Measurements from ENCODE around the gene IPO11. TPM values are rescaled to one million over a fixed set of nuclear protein-coding genes. Genes with fewer than 3 reads are reported as not detected.
A peak's percentile ranks its signal among the peaks of the same experiment; 100 is the strongest.

IPO11 gene
- total and polyA plus RNA-seq, 2 of the 4 experiments (the other 2 are of a cell fraction), result 12.6 to 40.0 TPM

DNA sequence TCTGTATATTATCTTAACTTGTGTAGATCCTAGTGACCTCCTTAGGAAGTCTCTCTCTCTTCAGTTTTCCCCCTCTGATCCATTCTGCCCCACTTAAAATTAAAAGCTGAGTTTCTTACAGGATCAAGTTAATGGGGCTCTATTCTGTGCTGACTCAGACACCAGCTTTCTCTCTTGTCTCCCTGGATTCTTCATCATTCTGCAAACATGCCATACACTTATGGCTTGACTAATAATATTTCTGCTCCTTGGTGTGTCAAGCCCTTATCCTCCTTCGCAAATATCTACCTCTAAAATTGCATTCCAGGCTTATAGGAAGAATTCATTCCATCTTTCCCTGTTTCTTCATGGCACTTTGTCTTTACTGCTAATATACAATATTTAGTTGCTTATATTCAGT lies 184.1 kb downstream of the IPO11 start:
- H3K4me2 ChIP-seq (ENCODE audit: low read depth, low read length), result no peak overlapping the region
- no peak overlapping the region for H3K56ac ChIP-seq (ENCODE audit: extremely low read depth, insufficient read depth, low read length)
- H3K9me1 ChIP-seq (ENCODE audit: insufficient read depth, low read length), result no peaks in the 10 kb centered on the region; the same call in 1 of the 2 replicates
- dilution Hi-C loops (cut with HindIII; ENCODE audit: low sequenced_read_pairs, unreplicated experiment) (no loop called here), in situ Hi-C loops (cut with MboI; ENCODE audit: low sequenced_read_pairs) (no loop called here), intact Hi-C loops (cut with micrococcal nuclease) (no loop called here)
- BruUV-seq (replicated peaks), result no TSS peak
- H3K79me1 ChIP-seq (ENCODE audit: low read depth in 1 of 2, low read length in 2 of 2), result no peaks in the 10 kb centered on the region
- no peak overlapping the region for H2BK120ac ChIP-seq (ENCODE audit: low read depth, low read length)
- no peak overlapping the region for H2AFZ ChIP-seq (replicated peaks; ENCODE audit: low read length, poor library complexity)
- H3K4me1 ChIP-seq (ENCODE audit: control insufficient read depth, insufficient read depth, low read length), result peaks cover 2% of the 10 kb centered on the region; the same call in 1 of the 2 replicates
- H2BK5ac ChIP-seq (ENCODE audit: low read depth, low read length, poor library complexity, severe bottlenecking), result no peak overlapping the region
- H2BK20ac ChIP-seq (ENCODE audit: low read depth, low read length), result no peak overlapping the region
- no peak overlapping the region for H4K5ac ChIP-seq (ENCODE audit: low read depth, low read length)
- ATAC-seq (ENCODE audit: low read depth) (peak; percentile 52), DNase-seq (peak; percentile 45)
- POLR2A ChIA-PET (ENCODE audit: unreplicated experiment), result no interaction called here
- no peak overlapping the region for H3K4ac ChIP-seq (ENCODE audit: low read depth, low read length)
- H2BK15ac ChIP-seq (ENCODE audit: low read depth, low read length), result no peak overlapping the region
- H4K8ac ChIP-seq (ENCODE audit: low read depth in 2 of 2, low read length in 2 of 2), result no peak overlapping the region
- no peak overlapping the region for H2AK5ac ChIP-seq (ENCODE audit: low read depth, low read length)
- no peak overlapping the region for H3K14ac ChIP-seq (replicated peaks; ENCODE audit: low read depth, low read length)
- CTCF ChIA-PET, result interaction anchor here (1.0 to 1.9 kb wide), 2 partner anchors 10 to 136 kb away, joined by 3 to 4 read pairs; no protein-coding TSS in a partner anchor
- H3K36me3 ChIP-seq (ENCODE audit: control insufficient read depth, insufficient read depth, low read length), result no peaks in the 10 kb centered on the region
- no peak overlapping the region for H3K18ac ChIP-seq (ENCODE audit: low read depth, low read length)
- no peaks in the 10 kb centered on the region for H4K20me1 ChIP-seq (ENCODE audit: insufficient read depth, low read length)
- H3K27ac ChIP-seq (ENCODE audit: insufficient read depth, low read length), result no peak overlapping the region
- TF ChIP-seq MAFK (IDR thresholded peaks at IDR 0.05; ENCODE audit: low read depth, low read length), result no peak
- TF ChIP-seq, protein P1, sequence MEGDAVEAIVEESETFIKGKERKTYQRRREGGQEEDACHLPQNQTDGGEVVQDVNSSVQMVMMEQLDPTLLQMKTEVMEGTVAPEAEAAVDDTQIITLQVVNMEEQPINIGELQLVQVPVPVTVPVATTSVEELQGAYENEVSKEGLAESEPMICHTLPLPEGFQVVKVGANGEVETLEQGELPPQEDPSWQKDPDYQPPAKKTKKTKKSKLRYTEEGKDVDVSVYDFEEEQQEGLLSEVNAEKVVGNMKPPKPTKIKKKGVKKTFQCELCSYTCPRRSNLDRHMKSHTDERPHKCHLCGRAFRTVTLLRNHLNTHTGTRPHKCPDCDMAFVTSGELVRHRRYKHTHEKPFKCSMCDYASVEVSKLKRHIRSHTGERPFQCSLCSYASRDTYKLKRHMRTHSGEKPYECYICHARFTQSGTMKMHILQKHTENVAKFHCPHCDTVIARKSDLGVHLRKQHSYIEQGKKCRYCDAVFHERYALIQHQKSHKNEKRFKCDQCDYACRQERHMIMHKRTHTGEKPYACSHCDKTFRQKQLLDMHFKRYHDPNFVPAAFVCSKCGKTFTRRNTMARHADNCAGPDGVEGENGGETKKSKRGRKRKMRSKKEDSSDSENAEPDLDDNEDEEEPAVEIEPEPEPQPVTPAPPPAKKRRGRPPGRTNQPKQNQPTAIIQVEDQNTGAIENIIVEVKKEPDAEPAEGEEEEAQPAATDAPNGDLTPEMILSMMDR (conservative IDR thresholded peaks at IDR 0.05; ENCODE audit: low read depth, low read length), result no peak
- TF ChIP-seq RFX5 (IDR thresholded peaks at IDR 0.05; ENCODE audit: low read depth, low read length), result no peak
- no peak for TF ChIP-seq CEBPB (IDR thresholded peaks at IDR 0.05; ENCODE audit: low read depth, low read length)
- TF ChIP-seq SMC3 (IDR thresholded peaks at IDR 0.05; ENCODE audit: low read depth, low read length), result no peak
- TF ChIP-seq MXI1 (IDR thresholded peaks at IDR 0.05; ENCODE audit: borderline replicate concordance, low read depth, low read length), result no peak
- TF ChIP-seq NFE2L2 (IDR thresholded peaks at IDR 0.05; ENCODE audit: low read depth, low read length), result no peak
- no peak for TF ChIP-seq FOS (IDR thresholded peaks at IDR 0.05; ENCODE audit: low read depth, low read length)
- no peak for TF ChIP-seq MAZ (IDR thresholded peaks at IDR 0.05; ENCODE audit: borderline replicate concordance, low read depth, low read length)
- no CpG with 5 or more reads among the region's 1 CpG for WGBS, 2 experiments (ENCODE audit: extremely low coverage in 2 of 2, insufficient read length in 1 of 2)
- H3K4me3 ChIP-seq (ENCODE audit: insufficient read depth, low read depth, low read length), result no peak overlapping the region
- H4K91ac ChIP-seq (ENCODE audit: insufficient read depth, low read depth, low read length), result no peak overlapping the region
- H3K9ac ChIP-seq (ENCODE audit: low read depth, low read length), result no peak overlapping the region
- H3K23ac ChIP-seq (ENCODE audit: low read depth, low read length), result no peak overlapping the region
- H2AK9ac ChIP-seq (replicated peaks; ENCODE audit: low read depth, low read length, poor library complexity), result no peak overlapping the region
- H3K9me3 ChIP-seq (ENCODE audit: control insufficient read depth, insufficient read depth, low read length), result no peaks in the 10 kb centered on the region
- H3K27me3 ChIP-seq (ENCODE audit: control insufficient read depth, insufficient read depth, low read length), result no peaks in the 10 kb centered on the region

All from IMR-90 (cell line).